PC-9 (cell line): ENCODE measurements around the gene PRUNE2. TPM values are rescaled to one million over a fixed set of nuclear protein-coding genes. Genes with fewer than 3 reads are reported as not detected.

Source experiments
- BruUV-seq: library from RNA; stranded (reverse); fragments of 400-500 nt; replicated peaks from 2 replicates; lab custom pipeline; 2021; lab: Mats Ljungman, UMichigan
- CTCF ChIA-PET: fragments of 300-600 bp; sonication (Branson Sonifier 250); formaldehyde crosslinking; loops from one replicate; lab custom pipeline; 2022; ENCODE audit warnings: antibody characterized with exemption; lab: Charles Lee
- POLR2A ChIA-PET: fragments of 300-600 bp; sonication (Branson Sonifier 250); formaldehyde crosslinking; loops from one replicate; lab custom pipeline; 2022; ENCODE audit warnings: antibody characterized with exemption; ENCODE audit not compliant: unreplicated experiment; lab: Charles Lee
- DNase-seq, 2 experiments: peaks; one replicate each; pipeline versions ENCODE4 v3.0.0 to v3.0.0-alpha.2; 2015 to 2022; ENCODE audit warnings: mixed read lengths in 1 of 2
- H2AFZ ChIP-seq: fragments of 200-600 bp; sonication (generic); 2 replicates; pipeline ENCODE4 v1.8.1; 2017; ENCODE audit warnings: antibody characterized with exemption
- H3F3A ChIP-seq: fragments of 200-600 bp; sonication (generic); 2 replicates; pipeline ENCODE4 v1.8.1; 2017; ENCODE audit warnings: antibody characterized with exemption, mild to moderate bottlenecking, low read depth; ENCODE audit not compliant: insufficient read depth
- H3K27ac ChIP-seq: fragments of 200-600 bp; sonication (generic); 2 replicates; pipeline ENCODE4 v1.6.1; 2016; ENCODE audit warnings: mixed run types
- H3K27me3 ChIP-seq: fragments of 200-600 bp; sonication (generic); 2 replicates; pipeline ENCODE4 v1.6.1; 2016; ENCODE audit warnings: low read depth, mixed run types; ENCODE audit not compliant: insufficient read depth
- H3K36me3 ChIP-seq: fragments of 200-600 bp; sonication (generic); 2 replicates; pipeline ENCODE4 v1.6.1; 2016; ENCODE audit warnings: low read depth, mixed run types
- H3K4me1 ChIP-seq: fragments of 200-600 bp; sonication (generic); replicated peaks from 2 replicates; pipeline ENCODE4 v1.6.1; 2016; ENCODE audit warnings: mixed run types; ENCODE audit not compliant: insufficient read depth
- H3K4me2 ChIP-seq: fragments of 200-600 bp; sonication (generic); 2 replicates; pipeline ENCODE4 v1.6.1; 2017; ENCODE audit warnings: mixed run types
- H3K4me3 ChIP-seq: fragments of 200-600 bp; sonication (generic); 2 replicates; pipeline ENCODE4 v1.6.1; 2016; ENCODE audit warnings: mixed run types
- H3K79me2 ChIP-seq: fragments of 200-600 bp; sonication (generic); 2 replicates; pipeline ENCODE4 v1.6.1; 2017; ENCODE audit warnings: low read depth, mixed run types
- H3K9me2 ChIP-seq: fragments of 200-600 bp; sonication (generic); 2 replicates; pipeline ENCODE4 v1.8.1; 2017; ENCODE audit warnings: mild to moderate bottlenecking; ENCODE audit not compliant: insufficient read depth
- H3K9me3 ChIP-seq: fragments of 200-600 bp; sonication (generic); 2 replicates; pipeline ENCODE4 v1.8.1; 2016; ENCODE audit warnings: low read depth; ENCODE audit not compliant: insufficient read depth
- H4K20me1 ChIP-seq: fragments of 200-600 bp; sonication (generic); 2 replicates; pipeline ENCODE4 v1.8.1; 2017; ENCODE audit not compliant: insufficient read depth
- EZH2 ChIP-seq: fragments of 200-600 bp; sonication (generic); IDR thresholded peaks from 2 replicates; pipeline ENCODE4 v1.8.0; 2017; ENCODE audit warnings: antibody characterized with exemption, low read depth
- intact Hi-C: fragments of 100-400 bp; cut with micrococcal nuclease; formaldehyde crosslinking; loops from one replicate; pipeline ENCODE4 v1.10.0; 2022; ENCODE audit not compliant: unreplicated experiment
- total RNA-seq: library from RNA; stranded (reverse); gene quantifications from 2 replicates; pipeline ENCODE4 v1.2.3, GENCODE V29; 2021
- TF ChIP-seq, protein P1 (sequence below): fragments of 200-600 bp; sonication (generic); conservative IDR thresholded peaks from 2 replicates; pipeline ENCODE4 v1.6.1; 2017; ENCODE audit warnings: mixed run types, antibody characterized with exemption, mild to moderate bottlenecking, moderate library complexity

PRUNE2 gene
- total RNA-seq, 1 experiment from 2014 or later, result 0.20 TPM

DNA sequence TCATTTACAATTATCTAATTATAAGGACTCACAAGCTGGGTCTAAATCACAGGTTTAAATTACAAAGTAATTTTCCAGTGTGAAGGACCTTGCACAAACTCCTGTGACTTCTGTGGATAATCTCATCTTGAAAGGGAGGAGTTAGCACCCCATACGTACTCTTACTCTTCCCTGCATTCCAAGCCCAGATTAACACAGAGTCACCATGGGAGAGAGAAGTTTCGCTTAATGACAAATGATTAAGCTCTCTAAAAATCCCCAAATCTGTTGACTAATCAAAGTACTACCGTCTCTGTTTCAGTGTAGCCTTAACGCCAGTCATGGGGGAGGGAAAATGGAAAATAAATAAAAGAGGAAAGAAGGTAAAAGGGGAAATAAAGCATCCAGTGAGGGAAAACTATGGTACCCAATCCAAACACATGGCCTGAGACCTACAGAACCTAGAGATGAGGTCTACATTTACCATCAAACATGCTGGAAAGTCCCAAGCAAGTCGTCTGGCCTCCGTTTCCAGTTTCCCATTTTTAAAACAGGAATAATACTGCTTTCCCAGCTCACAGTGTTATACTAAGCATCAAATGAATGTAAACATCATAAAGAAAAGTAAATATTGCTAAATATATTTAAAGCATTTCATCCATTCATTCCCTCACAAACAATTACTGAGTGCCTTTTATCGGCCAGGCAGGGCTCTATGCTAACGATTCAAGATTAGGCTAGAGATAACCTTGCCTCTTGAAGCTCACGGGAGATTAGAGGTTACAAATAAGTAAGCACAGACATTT is 78.4 kb downstream of the PRUNE2 start:
- ChIA-PET CTCF (no interaction called here), POLR2A (interaction anchor here (0.6 kb wide), 1 partner anchor 1760 kb away, joined by 5 read pairs; no protein-coding TSS in a partner anchor)
- H3K9me2 ChIP-seq, result 0 out of 2 replicates have a peak, but pooled peaks cover under 1% of the 10 kb centered on the region

DNA sequence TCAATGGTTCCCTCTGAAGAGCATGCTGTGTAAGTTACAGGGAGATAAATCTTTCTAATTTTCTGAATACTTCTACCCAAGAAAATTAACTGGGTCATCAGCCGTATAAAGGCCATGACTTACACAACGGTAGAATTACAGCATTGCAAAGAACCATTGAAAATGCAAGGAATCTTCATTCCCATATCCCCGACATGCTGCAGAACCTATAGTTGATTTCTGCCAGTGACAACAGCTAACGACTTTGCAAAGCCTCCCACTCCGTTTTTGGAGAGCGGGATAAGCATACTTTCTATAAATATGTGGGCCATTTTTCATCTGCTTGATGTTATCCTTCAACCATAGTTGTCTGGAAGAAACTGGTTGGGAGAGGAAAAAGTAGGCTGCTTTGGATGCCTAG is 85.5 kb downstream of the PRUNE2 start:
- H3K4me2 ChIP-seq, result no peak overlapping the region
- H3K9me2 ChIP-seq, result no peaks in the 10 kb centered on the region
- H3F3A ChIP-seq, result no peaks in the 10 kb centered on the region
- H3K36me3 ChIP-seq, result no peaks in the 10 kb centered on the region
- no peaks in the 10 kb centered on the region for H3K79me2 ChIP-seq
- BruUV-seq, result no TSS peak
- no peaks in the 10 kb centered on the region for H3K9me3 ChIP-seq
- H3K4me3 ChIP-seq, result no peak overlapping the region
- H3K27ac ChIP-seq, result no peak overlapping the region
- intact Hi-C loops, result no loop called here
- no peak for TF ChIP-seq EZH2
- TF ChIP-seq, protein P1, sequence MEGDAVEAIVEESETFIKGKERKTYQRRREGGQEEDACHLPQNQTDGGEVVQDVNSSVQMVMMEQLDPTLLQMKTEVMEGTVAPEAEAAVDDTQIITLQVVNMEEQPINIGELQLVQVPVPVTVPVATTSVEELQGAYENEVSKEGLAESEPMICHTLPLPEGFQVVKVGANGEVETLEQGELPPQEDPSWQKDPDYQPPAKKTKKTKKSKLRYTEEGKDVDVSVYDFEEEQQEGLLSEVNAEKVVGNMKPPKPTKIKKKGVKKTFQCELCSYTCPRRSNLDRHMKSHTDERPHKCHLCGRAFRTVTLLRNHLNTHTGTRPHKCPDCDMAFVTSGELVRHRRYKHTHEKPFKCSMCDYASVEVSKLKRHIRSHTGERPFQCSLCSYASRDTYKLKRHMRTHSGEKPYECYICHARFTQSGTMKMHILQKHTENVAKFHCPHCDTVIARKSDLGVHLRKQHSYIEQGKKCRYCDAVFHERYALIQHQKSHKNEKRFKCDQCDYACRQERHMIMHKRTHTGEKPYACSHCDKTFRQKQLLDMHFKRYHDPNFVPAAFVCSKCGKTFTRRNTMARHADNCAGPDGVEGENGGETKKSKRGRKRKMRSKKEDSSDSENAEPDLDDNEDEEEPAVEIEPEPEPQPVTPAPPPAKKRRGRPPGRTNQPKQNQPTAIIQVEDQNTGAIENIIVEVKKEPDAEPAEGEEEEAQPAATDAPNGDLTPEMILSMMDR, result no peak
- no peak overlapping the region for H2AFZ ChIP-seq
- peaks cover 16% of the 10 kb centered on the region for H3K27me3 ChIP-seq
- ChIA-PET POLR2A (no interaction called here), CTCF (no interaction called here)
- peaks cover 9% of the 10 kb centered on the region; the same call in 1 of the 2 replicates for H3K4me1 ChIP-seq
- no peak for DNase-seq
- no peaks in the 10 kb centered on the region for H4K20me1 ChIP-seq

More for the DNA sequence above, 78.4 kb downstream of the PRUNE2 start:
- H4K20me1 ChIP-seq, result no peaks in the 10 kb centered on the region
- no peaks in the 10 kb centered on the region for H3K36me3 ChIP-seq
- TF ChIP-seq, protein P1, result no peak
- no peak for TF ChIP-seq EZH2
- no peaks in the 10 kb centered on the region for H3K4me1 ChIP-seq
- no peak overlapping the region for H3K4me3 ChIP-seq
- no peaks in the 10 kb centered on the region for H3F3A ChIP-seq
- intact Hi-C loops, result no loop called here
- BruUV-seq, result no TSS peak
- H3K9me3 ChIP-seq, result no peaks in the 10 kb centered on the region
- H3K27me3 ChIP-seq, result peaks cover 14% of the 10 kb centered on the region; the same call in 1 of the 2 replicates
- no peak overlapping the region for H2AFZ ChIP-seq
- H3K27ac ChIP-seq, result no peak overlapping the region
- no peak for DNase-seq
- no peak overlapping the region for H3K4me2 ChIP-seq
- H3K79me2 ChIP-seq, result no peaks in the 10 kb centered on the region

DNA sequence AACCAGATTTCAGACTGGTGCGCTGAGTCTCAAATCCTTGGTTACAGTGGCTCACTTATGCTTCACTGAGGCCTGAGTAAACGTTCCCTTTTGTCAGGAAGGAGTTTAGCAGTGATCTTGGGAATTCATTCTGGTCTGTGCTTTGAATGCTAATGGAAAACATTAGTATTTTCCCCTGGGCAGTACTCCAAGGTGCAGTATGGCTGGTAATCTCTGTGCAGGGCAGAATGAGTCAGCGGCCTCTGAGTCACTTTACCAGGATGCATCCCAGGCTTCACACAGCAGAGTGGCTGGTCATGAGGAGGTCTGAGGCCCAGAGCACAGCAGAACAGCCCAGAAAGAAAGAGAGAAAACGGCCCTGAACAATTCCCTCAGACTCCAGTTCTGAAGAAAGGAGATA is 87.6 kb downstream of the PRUNE2 start:
- H3K4me2 ChIP-seq, result no peak overlapping the region
- H2AFZ ChIP-seq, result no peak overlapping the region; the same call in 1 of the 2 replicates
- no TSS peak for BruUV-seq
- H3F3A ChIP-seq, result no peaks in the 10 kb centered on the region
- TF ChIP-seq, protein P1, result no peak
- no peak for TF ChIP-seq EZH2
- no peaks in the 10 kb centered on the region for H3K9me3 ChIP-seq
- ChIA-PET POLR2A (no interaction called here), CTCF (no interaction called here)
- H4K20me1 ChIP-seq, result no peaks in the 10 kb centered on the region
- no peaks in the 10 kb centered on the region for H3K79me2 ChIP-seq
- H3K4me3 ChIP-seq, result no peak overlapping the region
- no peaks in the 10 kb centered on the region for H3K9me2 ChIP-seq
- peaks cover 33% of the 10 kb centered on the region for H3K27me3 ChIP-seq
- H3K36me3 ChIP-seq, result no peaks in the 10 kb centered on the region
- no peak overlapping the region for H3K27ac ChIP-seq
- peak; percentile 65 for DNase-seq
- peaks cover 9% of the 10 kb centered on the region; the same call in 1 of the 2 replicates for H3K4me1 ChIP-seq
- intact Hi-C loops, result no loop called here
